GM20000 (cell line): ENCODE data around the gene RRP1B.

Source experiments
- DNase-seq: peaks from one replicate; pipeline ENCODE4 v3.0.0; 2012; ENCODE audit warnings: low spot score
- TF ChIP-seq, protein P1 (sequence below): IDR thresholded peaks from 2 replicates; pipeline ENCODE4 v1.5.1; 2012; ENCODE audit warnings: mild to moderate bottlenecking, control low read depth; ENCODE audit errors: extremely low read depth, missing control alignments

The RRP1B gene

DNA sequence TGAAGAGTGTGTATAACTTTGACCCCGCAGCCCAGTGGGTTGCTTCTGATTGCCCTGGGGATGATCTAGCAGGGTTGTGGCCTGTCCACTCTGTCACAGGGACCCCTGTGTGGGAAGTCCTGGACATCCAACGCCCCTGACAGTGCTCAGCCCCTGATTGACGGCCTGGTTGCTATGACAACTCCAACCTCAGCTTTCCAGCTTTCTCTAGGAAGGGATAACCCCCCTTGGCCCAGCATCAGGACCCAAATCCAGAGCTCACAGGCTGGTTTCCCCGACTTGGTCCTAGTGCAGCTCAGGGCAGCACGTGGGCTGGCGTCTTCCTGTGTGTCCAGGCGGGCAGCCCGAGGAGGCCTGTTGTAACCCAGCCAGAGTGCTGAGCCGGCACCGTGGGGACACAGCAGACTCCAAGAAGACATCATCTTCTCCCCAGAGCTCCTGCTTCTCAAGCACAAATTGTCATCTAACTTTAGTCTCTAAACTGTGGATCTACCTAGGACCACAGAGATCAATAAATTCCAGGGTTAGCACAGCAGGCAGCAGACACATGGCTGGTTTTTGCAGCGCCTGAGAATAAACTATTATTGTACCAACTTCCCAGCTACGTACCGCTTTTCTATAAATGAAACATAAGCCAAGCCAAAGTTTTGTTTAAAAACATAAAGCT lies 40.7 kb downstream of the RRP1B start:
- TF ChIP-seq, protein P1, sequence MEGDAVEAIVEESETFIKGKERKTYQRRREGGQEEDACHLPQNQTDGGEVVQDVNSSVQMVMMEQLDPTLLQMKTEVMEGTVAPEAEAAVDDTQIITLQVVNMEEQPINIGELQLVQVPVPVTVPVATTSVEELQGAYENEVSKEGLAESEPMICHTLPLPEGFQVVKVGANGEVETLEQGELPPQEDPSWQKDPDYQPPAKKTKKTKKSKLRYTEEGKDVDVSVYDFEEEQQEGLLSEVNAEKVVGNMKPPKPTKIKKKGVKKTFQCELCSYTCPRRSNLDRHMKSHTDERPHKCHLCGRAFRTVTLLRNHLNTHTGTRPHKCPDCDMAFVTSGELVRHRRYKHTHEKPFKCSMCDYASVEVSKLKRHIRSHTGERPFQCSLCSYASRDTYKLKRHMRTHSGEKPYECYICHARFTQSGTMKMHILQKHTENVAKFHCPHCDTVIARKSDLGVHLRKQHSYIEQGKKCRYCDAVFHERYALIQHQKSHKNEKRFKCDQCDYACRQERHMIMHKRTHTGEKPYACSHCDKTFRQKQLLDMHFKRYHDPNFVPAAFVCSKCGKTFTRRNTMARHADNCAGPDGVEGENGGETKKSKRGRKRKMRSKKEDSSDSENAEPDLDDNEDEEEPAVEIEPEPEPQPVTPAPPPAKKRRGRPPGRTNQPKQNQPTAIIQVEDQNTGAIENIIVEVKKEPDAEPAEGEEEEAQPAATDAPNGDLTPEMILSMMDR = no peak
- DNase-seq = no peak

DNA sequence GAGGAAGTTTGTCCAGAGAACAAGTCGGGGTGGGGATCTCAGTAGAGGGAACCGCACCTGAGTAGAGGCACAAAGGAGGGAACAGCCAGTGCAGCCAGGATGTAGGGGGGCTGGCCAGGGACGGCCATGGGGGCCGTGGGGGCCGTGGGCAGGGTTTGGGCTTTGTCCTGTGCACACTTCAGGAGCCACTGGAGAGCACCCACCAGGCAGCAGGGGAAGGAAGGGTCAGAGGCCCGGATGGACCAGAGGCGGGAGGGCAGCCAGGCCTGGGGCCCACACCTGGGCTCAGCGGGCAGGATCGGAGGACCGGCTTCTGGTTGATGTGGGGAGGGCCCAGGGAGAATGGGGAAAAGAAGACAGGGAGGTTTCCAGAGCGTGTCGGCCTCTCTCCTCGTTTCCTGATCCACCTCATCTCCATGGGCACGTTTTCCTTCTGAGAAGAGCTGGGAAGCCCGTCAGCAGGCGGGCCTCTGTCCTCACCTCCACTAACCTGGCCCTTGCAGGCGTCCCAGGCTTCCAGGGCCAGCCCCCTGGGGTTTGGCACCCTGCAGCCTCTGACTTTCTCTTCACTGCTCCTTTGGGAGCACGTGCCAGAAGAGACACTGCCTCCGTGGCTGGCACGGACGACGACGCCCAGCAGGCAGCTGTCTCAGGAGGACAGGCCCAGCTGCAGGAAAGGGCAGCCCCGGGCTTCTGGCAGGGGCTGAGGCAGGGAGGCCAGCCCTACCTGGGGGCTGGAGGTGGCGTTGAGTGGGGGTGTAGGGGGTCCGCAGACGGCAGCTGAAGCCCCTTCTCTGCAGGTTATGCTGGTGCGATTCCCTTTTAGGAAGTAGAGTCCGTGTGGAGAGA lies 42.8 kb downstream of the RRP1B start:
- TF ChIP-seq, protein P1 = no peak
- DNase-seq = no peak

DNA sequence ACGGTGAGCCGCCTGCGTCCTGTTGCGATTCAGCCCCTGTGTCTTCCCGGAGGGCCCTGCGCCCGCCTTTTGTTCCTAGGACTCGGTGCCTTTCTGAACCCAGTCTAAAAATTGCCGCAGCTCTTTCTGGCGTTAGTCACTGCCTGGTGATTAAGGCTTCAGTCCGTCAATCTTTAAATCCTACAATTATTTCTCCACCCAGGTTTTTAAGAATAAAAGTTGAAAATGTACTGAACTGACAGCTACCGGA lies 43.4 kb downstream of the RRP1B start:
- DNase-seq = no peak
- TF ChIP-seq, protein P1 = no peak

DNA sequence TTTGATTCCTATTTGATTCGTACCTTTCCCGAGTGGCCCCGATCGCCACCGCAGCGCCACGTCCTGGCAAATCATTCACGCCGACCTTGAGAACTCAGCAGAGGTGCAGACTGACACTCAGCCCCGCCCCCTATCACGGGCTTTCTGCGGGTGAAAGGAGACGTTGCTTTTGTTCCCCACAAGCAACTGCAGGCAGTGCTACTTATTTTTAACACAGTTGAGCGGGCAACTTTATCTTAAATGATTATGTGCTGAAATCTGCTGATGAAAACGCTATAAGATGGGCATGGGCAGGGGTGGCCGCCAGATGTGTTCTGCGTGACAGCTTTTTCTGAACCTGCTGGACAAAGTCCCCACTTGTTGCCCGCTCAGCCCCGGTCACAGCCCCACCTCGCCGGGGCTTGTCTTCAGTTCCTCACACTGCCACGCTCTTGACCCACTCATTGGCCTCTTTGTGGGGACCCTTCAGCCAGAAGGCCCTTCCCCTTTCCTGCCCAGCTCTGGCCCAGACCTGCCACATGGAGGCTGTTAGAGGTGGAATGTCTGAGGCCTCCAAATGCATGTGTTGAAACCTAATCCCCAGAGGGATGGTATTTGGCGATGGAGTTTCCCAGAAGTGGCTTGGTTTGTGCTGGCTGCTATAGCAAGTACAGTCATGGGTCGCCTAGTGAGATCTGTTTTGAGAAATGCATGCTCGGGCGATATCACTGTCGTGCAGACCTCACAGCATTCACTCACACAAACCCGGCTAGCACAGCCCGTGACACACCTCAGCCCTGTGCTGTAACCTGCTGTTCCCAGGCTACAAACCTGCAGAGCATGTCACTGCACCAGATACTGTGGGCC lies 43.9 kb downstream of the RRP1B start:
- TF ChIP-seq, protein P1 = no peak
- no peak for DNase-seq

DNA sequence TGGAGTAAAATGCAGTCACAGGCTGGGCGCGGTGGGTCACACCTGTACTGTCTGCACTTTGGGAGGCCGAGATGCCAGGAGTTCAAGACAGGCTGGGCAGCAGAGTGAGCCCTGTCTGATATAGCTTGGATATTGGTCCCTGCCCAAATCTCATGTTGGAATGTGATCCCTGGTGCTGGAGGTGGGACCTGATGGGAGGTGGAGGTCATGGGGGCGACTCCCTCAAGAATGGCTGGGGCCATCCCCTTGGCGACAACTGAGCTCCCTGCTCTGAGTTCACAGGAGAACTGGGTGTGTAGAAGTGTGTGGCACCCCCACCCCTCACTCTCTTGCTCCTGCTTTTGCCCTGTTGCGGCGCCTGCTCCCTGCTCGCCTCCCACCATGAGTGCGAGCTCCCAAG lies 48.1 kb downstream of the RRP1B start:
- TF ChIP-seq, protein P1 = no peak
- DNase-seq = no peak

DNA sequence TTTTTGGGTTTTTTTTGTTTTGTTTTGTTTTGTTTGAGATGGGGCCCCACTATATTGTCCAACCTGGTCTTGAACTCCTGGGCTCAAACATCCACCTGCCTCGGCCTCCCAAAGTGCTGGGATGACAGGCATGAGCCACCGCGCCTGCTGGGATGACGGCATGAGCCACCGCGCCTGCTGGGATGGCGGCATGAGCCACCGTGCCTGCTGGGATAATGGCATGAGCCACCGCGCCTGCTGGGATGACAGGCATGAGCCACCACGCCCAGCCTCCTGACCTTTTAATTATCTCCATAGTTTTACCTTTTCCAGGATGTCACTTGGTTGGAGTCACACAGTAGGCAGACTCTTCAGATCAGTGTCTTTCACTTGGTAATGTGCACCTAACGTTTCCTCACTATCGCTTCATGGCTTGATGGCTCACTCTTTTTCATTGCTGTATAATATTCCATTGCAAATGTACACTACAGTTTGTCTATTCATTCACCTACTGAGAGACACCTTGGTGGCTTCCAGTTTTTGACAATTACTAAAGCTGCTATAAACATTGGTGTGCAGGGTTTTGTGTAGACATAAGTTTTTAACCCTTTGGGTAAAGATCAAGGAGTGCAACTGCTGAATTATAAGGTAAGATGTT lies 49.5 kb downstream of the RRP1B start:
- TF ChIP-seq, protein P1 = no peak
- no peak for DNase-seq
